Measurements from ENCODE around the gene FAM168B.

Gene FAM168B

GRCh38 chr2:131035826-131036231, 57.4 kb downstream of the FAM168B start:
- H4K20me1 ChIP-seq (ENCODE audit: insufficient read depth, low read length) = no peaks in the 10 kb centered on the region
- no peaks in the 10 kb centered on the region for H3K36me3 ChIP-seq (ENCODE audit: insufficient read depth, low read length)

DNA sequence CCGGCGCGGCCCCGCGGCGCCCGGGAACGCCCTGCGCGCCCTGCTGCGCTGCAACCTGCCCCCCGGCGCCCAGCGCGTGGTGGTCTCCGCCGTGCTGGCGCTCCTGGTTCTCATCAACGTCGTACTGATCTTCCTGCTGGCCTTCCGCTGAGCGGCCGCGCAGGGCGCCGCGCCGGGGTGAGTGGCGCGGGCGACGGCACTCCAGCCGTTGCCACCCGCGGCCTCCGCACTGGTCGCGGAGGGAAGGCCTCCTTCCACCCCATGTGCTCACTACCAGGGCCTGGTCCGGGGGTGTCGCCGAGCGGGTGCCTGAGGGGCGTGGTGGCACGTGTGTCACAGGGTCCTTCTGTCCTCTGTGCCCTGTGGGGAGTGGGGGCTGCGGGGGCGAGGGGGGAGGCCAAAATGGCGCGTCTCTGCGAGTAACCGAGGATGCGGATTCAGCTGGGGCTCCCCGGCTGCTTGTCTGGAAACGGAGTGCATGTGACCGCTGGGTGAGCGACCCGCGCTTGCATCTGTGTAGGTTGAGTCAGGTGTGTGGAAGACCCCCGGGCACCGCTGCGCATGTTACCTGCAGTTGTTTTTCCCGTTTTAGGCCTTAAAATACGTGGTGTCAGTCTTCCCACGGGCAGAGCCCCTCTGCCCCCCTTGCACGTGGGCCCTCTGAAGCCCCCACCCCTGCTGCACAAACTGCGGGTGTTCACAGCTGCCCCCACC, 58.0 kb downstream of the FAM168B start:
- no peaks in the 10 kb centered on the region for H3F3A ChIP-seq (ENCODE audit: insufficient read depth, low read length)

More at GRCh38 chr2:131035826-131036231, 57.4 kb downstream of the FAM168B start:
- H2AFZ ChIP-seq (ENCODE audit: low read length) = no peak overlapping the region
- no peak overlapping the region for H3K9ac ChIP-seq (ENCODE audit: low read length)
- no peaks in the 10 kb centered on the region for H3K4me1 ChIP-seq (ENCODE audit: insufficient read depth, low read length, severe bottlenecking)
- no peak overlapping the region for H3K4me3 ChIP-seq (ENCODE audit: low read depth, low read length, poor library complexity, severe bottlenecking)
- no peaks in the 10 kb centered on the region for H3K27me3 ChIP-seq (ENCODE audit: insufficient read depth, low read length)
- no peak overlapping the region for H3K27ac ChIP-seq (ENCODE audit: low read depth, low read length, poor library complexity, severe bottlenecking)
- no peak overlapping the region for H3K4me2 ChIP-seq (ENCODE audit: low read length)
- H3F3A ChIP-seq (ENCODE audit: insufficient read depth, low read length) = no peaks in the 10 kb centered on the region
- TF ChIP-seq, protein P1, sequence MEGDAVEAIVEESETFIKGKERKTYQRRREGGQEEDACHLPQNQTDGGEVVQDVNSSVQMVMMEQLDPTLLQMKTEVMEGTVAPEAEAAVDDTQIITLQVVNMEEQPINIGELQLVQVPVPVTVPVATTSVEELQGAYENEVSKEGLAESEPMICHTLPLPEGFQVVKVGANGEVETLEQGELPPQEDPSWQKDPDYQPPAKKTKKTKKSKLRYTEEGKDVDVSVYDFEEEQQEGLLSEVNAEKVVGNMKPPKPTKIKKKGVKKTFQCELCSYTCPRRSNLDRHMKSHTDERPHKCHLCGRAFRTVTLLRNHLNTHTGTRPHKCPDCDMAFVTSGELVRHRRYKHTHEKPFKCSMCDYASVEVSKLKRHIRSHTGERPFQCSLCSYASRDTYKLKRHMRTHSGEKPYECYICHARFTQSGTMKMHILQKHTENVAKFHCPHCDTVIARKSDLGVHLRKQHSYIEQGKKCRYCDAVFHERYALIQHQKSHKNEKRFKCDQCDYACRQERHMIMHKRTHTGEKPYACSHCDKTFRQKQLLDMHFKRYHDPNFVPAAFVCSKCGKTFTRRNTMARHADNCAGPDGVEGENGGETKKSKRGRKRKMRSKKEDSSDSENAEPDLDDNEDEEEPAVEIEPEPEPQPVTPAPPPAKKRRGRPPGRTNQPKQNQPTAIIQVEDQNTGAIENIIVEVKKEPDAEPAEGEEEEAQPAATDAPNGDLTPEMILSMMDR (IDR thresholded peaks at IDR 0.05; ENCODE audit: low read length) = no peak
- no peak for TF ChIP-seq EZH2 (IDR thresholded peaks at IDR 0.05; ENCODE audit: borderline replicate concordance, low read length)
- H3K9me3 ChIP-seq (ENCODE audit: low read length) = no peaks in the 10 kb centered on the region
- no peaks in the 10 kb centered on the region for H3K79me2 ChIP-seq (ENCODE audit: insufficient read depth, low read length)
- no peaks in the 10 kb centered on the region for H3K9me2 ChIP-seq (ENCODE audit: low read depth, low read length)

GRCh38 chr2:131034122-131035051, 58.9 kb downstream of the FAM168B start:
- Histone ChIP-seq H3K9me3 (ENCODE audit: low read length) (no peaks in the 10 kb centered on the region), H3K27me3 (ENCODE audit: insufficient read depth, low read length) (no peaks in the 10 kb centered on the region), H3K27ac (ENCODE audit: low read depth, low read length, poor library complexity, severe bottlenecking) (no peak overlapping the region), H3K79me2 (ENCODE audit: insufficient read depth, low read length) (no peaks in the 10 kb centered on the region), H3K9me2 (ENCODE audit: low read depth, low read length) (no peaks in the 10 kb centered on the region), H3K36me3 (ENCODE audit: insufficient read depth, low read length) (no peaks in the 10 kb centered on the region), H3K4me1 (ENCODE audit: insufficient read depth, low read length, severe bottlenecking) (no peaks in the 10 kb centered on the region), H2AFZ (ENCODE audit: low read length) (no peak overlapping the region), H4K20me1 (ENCODE audit: insufficient read depth, low read length) (no peaks in the 10 kb centered on the region), H3K4me2 (ENCODE audit: low read length) (no peak overlapping the region), H3K9ac (ENCODE audit: low read length) (no peak overlapping the region), H3F3A (ENCODE audit: insufficient read depth, low read length) (no peaks in the 10 kb centered on the region), H3K4me3 (ENCODE audit: low read depth, low read length, poor library complexity, severe bottlenecking) (no peak overlapping the region)
- TF ChIP-seq EZH2 (IDR thresholded peaks at IDR 0.05; ENCODE audit: borderline replicate concordance, low read length) = no peak
- TF ChIP-seq, protein P1 (IDR thresholded peaks at IDR 0.05; ENCODE audit: low read length) = no peak

More for the DNA sequence above, 58.0 kb downstream of the FAM168B start:
- Histone ChIP-seq H3K79me2 (ENCODE audit: insufficient read depth, low read length) (no peaks in the 10 kb centered on the region), H3K9me3 (ENCODE audit: low read length) (no peaks in the 10 kb centered on the region), H3K27me3 (ENCODE audit: insufficient read depth, low read length) (no peaks in the 10 kb centered on the region), H4K20me1 (ENCODE audit: insufficient read depth, low read length) (no peaks in the 10 kb centered on the region), H3K27ac (ENCODE audit: low read depth, low read length, poor library complexity, severe bottlenecking) (no peak overlapping the region), H3K36me3 (ENCODE audit: insufficient read depth, low read length) (no peaks in the 10 kb centered on the region), H3K9me2 (ENCODE audit: low read depth, low read length) (no peaks in the 10 kb centered on the region), H3K4me2 (ENCODE audit: low read length) (no peak overlapping the region), H3K4me1 (ENCODE audit: insufficient read depth, low read length, severe bottlenecking) (no peaks in the 10 kb centered on the region), H3K4me3 (ENCODE audit: low read depth, low read length, poor library complexity, severe bottlenecking) (no peak overlapping the region), H3K9ac (ENCODE audit: low read length) (no peak overlapping the region), H2AFZ (ENCODE audit: low read length) (no peak overlapping the region)
- TF ChIP-seq, protein P1 (IDR thresholded peaks at IDR 0.05; ENCODE audit: low read length) = no peak
- TF ChIP-seq EZH2 (IDR thresholded peaks at IDR 0.05; ENCODE audit: borderline replicate concordance, low read length) = no peak
